GM18909 (cell line): ENCODE data around the gene SERPINE2.
A peak's percentile ranks its signal among the peaks of the same experiment; 100 is the strongest.
"Not testable (repeated sequence)": the region's sequence is repeated elsewhere in the genome, so short reads cannot be mapped to it uniquely, and the experiment has no call there.

Experiments used
- ATAC-seq: cut with Tn5 transposase; IDR thresholded peaks from one replicate; pipeline ENCODE4 v1.9.1; 2021; ENCODE audit warnings: mild to moderate bottlenecking; ENCODE audit not compliant: unreplicated experiment, poor library complexity

Gene SERPINE2

GRCh38 chr2:223945755-223946154 lies 93.3 kb downstream of the SERPINE2 start:
- no peak for ATAC-seq

GRCh38 chr2:223944703-223945531 lies 94.2 kb downstream of the SERPINE2 start, which contains the start of gene WDFY1:
Gene WDFY1, minus strand, starts transcription at chr2:223945335. Its CDS starts 51 bp downstream, at chr2:223945284.
- peak; percentile 82 for ATAC-seq

- peak; percentile 23 for ATAC-seq
Observed at GRCh38 chr2:223944166-223944702, 94.9 kb downstream of the SERPINE2 start.

GRCh38 chr2:223943561-223944008 lies 95.5 kb downstream of the SERPINE2 start:
- no peak for ATAC-seq

- no peak for ATAC-seq
Observed at GRCh38 chr2:223943135-223943534, 96.0 kb downstream of the SERPINE2 start.

- ATAC-seq, result peak; percentile 47
Observed at GRCh38 chr2:223941579-223942277, 97.4 kb downstream of the SERPINE2 start.

GRCh38 chr2:223939438-223939837 lies 99.6 kb downstream of the SERPINE2 start:
- not testable (repeated sequence) for ATAC-seq

GRCh38 chr2:223937535-223937934 lies 101.6 kb downstream of the SERPINE2 start:
- no peak for ATAC-seq

GRCh38 chr2:223936862-223937326 lies 102.2 kb downstream of the SERPINE2 start:
- ATAC-seq, result peak; percentile 34

GRCh38 chr2:223935459-223936125 lies 103.5 kb downstream of the SERPINE2 start:
- ATAC-seq, result no peak

GRCh38 chr2:223934870-223935269 lies 104.2 kb downstream of the SERPINE2 start:
- ATAC-seq, result no peak

GRCh38 chr2:223932816-223933800 lies 106.0 kb downstream of the SERPINE2 start:
- no peak for ATAC-seq

GRCh38 chr2:223930103-223930976 lies 108.7 kb downstream of the SERPINE2 start:
- ATAC-seq, result no peak

GRCh38 chr2:223929571-223930102 lies 109.4 kb downstream of the SERPINE2 start:
- ATAC-seq, result peak; percentile 53

GRCh38 chr2:223928113-223929006 lies 110.7 kb downstream of the SERPINE2 start:
- no peak for ATAC-seq

GRCh38 chr2:223925106-223925505 lies 114.0 kb downstream of the SERPINE2 start:
- ATAC-seq, result no peak
